Activated T-cell treated with anti-CD3 and anti-CD28 coated beads for 24 hours (primary cell): ENCODE measurements around the gene ABI3.
"Not testable (repeated sequence)": the region's sequence is repeated elsewhere in the genome, so short reads cannot be mapped to it uniquely, and the experiment has no call there.

Source experiments
- DNase-seq: peaks from one replicate; pipeline ENCODE4 v3.0.0-alpha.2; 2020; ENCODE audit warnings: low read depth

ABI3 gene, protein sequence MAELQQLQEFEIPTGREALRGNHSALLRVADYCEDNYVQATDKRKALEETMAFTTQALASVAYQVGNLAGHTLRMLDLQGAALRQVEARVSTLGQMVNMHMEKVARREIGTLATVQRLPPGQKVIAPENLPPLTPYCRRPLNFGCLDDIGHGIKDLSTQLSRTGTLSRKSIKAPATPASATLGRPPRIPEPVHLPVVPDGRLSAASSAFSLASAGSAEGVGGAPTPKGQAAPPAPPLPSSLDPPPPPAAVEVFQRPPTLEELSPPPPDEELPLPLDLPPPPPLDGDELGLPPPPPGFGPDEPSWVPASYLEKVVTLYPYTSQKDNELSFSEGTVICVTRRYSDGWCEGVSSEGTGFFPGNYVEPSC

GRCh38 chr17:49210158-49211029 is at the start of gene ABI3, which contains the start of gene GNGT2:
Gene ABI3 (plus strand): TSS chr17:49210707. CDS start chr17:49210725, 18 bp downstream.
Gene GNGT2 (minus strand): TSS chr17:49210574. CDS start chr17:49207422, 3,152 bp downstream.
- DNase-seq, result peak; percentile 60

- DNase-seq, result no peak
These were observed 47.6 kb upstream of the ABI3 start for GRCh38 chr17:49162866-49163265.

GRCh38 chr17:49165143-49165542 is 45.4 kb upstream of the ABI3 start:
- DNase-seq, result no peak

- DNase-seq, result no peak
These were observed 41.8 kb upstream of the ABI3 start for GRCh38 chr17:49168706-49169105.

DNA sequence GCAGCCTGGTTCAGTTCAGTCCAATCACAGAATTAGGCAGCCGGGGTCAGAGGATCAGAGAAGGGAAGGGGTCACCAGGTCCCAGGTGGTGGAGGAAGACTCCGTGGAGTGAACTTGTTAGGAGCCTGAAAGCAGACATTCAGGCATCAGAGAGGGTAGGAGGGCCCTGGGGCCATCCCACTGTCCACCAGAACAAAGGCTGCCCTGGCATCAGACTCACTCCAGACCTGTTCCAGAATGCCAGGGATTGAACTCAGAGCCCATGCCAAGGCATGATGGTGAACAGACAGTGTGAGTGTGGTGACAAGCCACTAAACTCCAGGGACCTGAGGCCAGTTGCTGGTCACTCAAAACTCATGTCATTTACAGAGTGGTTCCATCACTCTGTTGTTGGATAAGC is 40.3 kb upstream of the ABI3 start:
- DNase-seq, result no peak

DNA sequence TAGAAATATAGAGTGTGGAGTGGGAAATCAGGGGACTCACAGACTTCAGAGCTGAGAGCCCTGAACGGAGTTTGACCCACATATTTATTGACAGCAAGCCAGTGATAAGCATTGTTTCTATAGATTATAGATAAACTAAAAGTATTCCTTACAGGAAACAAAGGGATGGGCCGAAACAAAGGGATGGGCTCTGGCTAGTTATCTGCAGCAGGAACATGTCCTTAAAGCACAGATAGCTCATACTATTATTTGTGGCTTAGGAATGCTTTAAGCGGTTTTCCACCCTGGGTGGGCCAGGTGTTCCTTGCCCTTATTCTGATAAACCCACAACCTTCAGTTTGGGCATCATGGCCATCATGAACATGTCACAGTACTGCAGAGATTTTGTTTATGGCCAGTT is 39.8 kb upstream of the ABI3 start:
- DNase-seq, result not testable (repeated sequence)

DNA sequence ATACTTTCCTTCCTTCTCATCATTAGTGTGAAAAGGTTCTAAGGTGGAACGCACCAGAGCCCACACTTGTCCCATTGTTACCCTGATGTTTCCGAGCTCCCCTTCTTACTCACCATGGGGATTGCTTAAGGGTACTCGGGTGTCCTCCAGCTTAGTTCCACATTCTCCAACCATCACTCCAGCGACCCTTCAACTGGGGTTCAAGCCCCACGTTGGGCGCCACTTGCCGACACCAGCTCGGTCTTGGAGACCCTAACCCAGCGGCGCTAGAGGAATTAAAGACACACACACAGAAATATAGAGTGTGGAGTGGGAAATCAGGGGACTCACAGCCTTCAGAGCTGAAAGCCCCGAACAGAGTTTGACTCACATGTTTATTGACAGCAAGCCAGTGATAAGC is 34.5 kb upstream of the ABI3 start:
- DNase-seq, result not testable (repeated sequence)

DNA sequence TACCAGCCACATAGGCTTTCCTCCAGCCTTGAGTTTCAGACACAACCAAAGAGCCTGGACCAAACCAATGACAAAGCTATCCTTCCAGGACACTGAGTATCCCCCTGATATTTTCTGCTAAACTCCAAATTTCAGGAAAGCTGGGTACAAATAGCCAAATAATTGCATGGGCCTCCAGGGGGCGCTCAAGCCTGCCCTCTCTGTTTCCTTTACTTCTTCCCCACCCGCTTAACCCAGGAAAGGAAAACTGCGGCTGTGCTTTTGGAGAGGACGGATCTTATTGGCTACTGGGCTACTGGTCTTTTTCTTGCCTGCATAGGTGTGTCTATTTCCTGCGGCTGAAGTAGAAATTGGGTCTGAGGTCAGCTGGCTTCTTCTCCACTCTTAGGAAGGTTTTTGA is 30.2 kb upstream of the ABI3 start:
- DNase-seq, result peak; percentile 48

GRCh38 chr17:49180998-49181635 is 29.4 kb upstream of the ABI3 start:
- DNase-seq, result no peak

GRCh38 chr17:49183341-49183740 is 27.2 kb upstream of the ABI3 start:
- DNase-seq, result no peak

DNA sequence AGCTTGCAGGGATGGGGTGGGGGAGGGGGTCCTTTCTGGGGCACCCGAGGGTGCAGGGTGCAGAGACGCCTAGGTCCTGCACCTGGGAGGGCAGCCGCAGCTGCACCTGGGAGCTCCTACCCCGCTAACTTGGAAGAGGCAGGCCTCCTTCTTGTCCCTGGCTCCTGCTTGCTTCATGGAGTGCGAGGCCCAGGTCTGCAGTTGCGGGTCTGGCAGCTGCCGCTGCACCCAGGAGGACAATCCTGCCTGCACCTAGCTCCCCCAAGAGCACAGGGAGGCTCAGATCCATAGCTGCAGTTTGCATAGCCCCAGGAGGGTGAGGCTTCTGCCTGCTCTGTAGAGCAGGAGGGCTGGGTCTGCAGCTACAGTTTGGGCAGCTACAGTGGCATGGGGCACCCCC is 26.7 kb upstream of the ABI3 start:
- DNase-seq, result no peak

- not testable (repeated sequence) for DNase-seq
These were observed 26.0 kb upstream of the ABI3 start for GRCh38 chr17:49184522-49184921.

- DNase-seq, result not testable (repeated sequence)
These were observed 25.1 kb upstream of the ABI3 start for GRCh38 chr17:49185381-49185780.

- DNase-seq, result no peak
These were observed 23.2 kb upstream of the ABI3 start for GRCh38 chr17:49187301-49187700.

- no peak for DNase-seq
These were observed 19.6 kb upstream of the ABI3 start for GRCh38 chr17:49190932-49191331.

GRCh38 chr17:49191409-49191916 is 19.0 kb upstream of the ABI3 start:
- no peak for DNase-seq

DNA sequence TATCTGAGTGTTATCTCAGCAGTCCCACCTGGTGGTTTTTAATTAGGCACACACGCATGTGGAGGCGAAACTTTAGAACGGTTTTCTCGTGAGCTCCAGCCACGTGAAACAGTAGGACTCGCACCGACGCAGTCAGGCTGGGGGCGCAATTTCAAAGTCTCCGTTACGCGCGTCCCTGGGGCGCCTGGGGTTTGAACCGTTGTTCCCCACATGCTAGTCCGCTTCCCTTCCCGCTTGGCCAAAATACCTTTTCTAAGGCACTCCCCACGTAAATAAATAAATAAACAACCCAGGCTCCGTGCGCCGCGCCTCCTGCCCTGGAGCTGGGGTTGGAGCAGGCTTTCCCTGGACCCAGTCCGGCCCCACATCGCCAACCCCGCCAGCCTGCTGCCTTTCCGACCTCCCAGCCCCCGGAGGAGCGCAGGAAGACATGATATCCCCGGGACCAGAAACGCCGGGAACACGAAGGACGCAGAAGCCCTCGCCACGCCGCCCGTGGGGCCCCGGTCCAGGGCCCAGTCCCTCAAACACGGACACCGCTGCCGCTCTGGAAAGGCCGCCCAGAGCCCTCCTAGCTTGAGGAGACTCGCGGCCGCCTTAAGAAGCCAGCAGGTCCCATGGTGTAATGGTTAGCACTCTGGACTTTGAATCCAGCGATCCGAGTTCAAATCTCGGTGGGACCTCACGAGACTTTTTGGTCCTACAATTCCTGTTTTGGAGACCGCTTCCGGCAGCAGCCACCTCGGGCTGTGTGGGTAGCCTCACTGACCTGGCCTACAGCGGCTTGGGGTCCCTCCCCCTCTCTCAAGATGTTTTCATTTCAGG is 18.4 kb upstream of the ABI3 start:
- peak; percentile 88 for DNase-seq

- no peak for DNase-seq
These were observed 16.8 kb upstream of the ABI3 start for GRCh38 chr17:49193513-49194296.

GRCh38 chr17:49194297-49194607 is 16.3 kb upstream of the ABI3 start:
- DNase-seq, result no peak

GRCh38 chr17:49195751-49196150 is 14.8 kb upstream of the ABI3 start:
- DNase-seq, result no peak

DNA sequence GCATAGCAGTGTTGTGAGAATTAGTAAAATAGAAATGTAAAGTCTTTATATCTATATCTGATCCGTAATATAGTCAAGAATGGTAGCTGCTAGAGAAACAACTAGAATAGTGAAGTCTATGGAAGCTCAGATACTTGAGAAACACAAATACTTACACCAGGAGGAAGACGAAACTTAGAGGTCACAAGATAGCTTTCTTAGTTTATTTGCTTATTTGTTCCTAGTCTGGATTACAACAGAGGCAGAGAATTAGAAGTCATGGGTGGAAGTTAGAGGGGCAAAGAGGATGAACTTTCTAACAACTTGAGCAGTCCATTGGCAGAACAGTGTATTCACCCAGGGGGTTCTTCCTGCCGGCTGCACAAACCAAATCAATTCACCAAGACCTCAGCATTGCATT is 14.0 kb upstream of the ABI3 start:
- DNase-seq, result no peak
